Lower leg skin (tissue), 4 donors: Measurements from ENCODE around the gene SPON2. TPM values are rescaled to one million over a fixed set of nuclear protein-coding genes. Genes with fewer than 3 reads are reported as not detected.

Experiments used
- DNase-seq, 2 donors: peaks; one replicate each; pipeline ENCODE4 v3.0.0-alpha.2; 2019; ENCODE audit warnings: low spot score in 2 of 2
- H3K4me3 ChIP-seq: fragments of 200-600 bp; sonication (generic); 2 replicates; pipeline ENCODE4 v1.5.1; 2017; ENCODE audit warnings: mild to moderate bottlenecking, low read depth; ENCODE audit not compliant: poor library complexity, severe bottlenecking
- CTCF ChIP-seq, 3 donors: fragments of 450-650 bp; IDR thresholded peaks; one replicate each; pipeline ENCODE4 v1.5.1; 2016; ENCODE audit warnings: antibody characterized with exemption in 3 of 3, mild to moderate bottlenecking in 3 of 3, moderate library complexity in 2 of 3
- POLR2A ChIP-seq, 2 donors: fragments of 450-650 bp; IDR thresholded peaks; one replicate each; pipeline ENCODE4 v1.6.1; 2016 to 2017; ENCODE audit warnings: antibody characterized with exemption in 2 of 2, mild to moderate bottlenecking in 1 of 2, moderate library complexity in 1 of 2
- WGBS, 2 donors: methylation state at CpG; one replicate each; pipeline ENCODE4 v1.1.5; 2018; 5-methylcytosine and 5-hydroxymethylcytosine counted together
- intact Hi-C: fragments of 100-400 bp; cut with DNase I; formaldehyde crosslinking; loops from one replicate; pipeline ENCODE4 v1.15.0; 2023; ENCODE audit warnings: low total_unique reads
- total RNA-seq, 4 donors: library from RNA; depleted of rRNA; stranded (reverse); fragments of >200 nt; gene quantifications; one replicate each; pipeline ENCODE4 v1.1.0, GENCODE V29; 2016

The SPON2 gene
- total RNA-seq, 4 donors from 2014 or later, result 19.1 to 39.8 (median 32.8) TPM

GRCh38 chr4:1193206-1194009, 21.0 kb upstream of the SPON2 start:
- intact Hi-C loops, result no loop called here
- peak in 1 of 2 donors; percentile 85 for DNase-seq
- TF ChIP-seq CTCF (IDR thresholded peaks at IDR 0.05) (no peak), POLR2A (IDR thresholded peaks at IDR 0.05) (no peak)

GRCh38 chr4:1192493-1193205, 20.3 kb upstream of the SPON2 start:
- TF ChIP-seq POLR2A (IDR thresholded peaks at IDR 0.05), result no peak
- no peak for TF ChIP-seq CTCF (IDR thresholded peaks at IDR 0.05)
- H3K4me3 ChIP-seq, result no peak overlapping the region
- 30 to 46% methylated on average over 11 to 13 of the region's 13 CpGs for WGBS, 2 donors
- DNase-seq, result peak in 1 of 2 donors; percentile 86
- intact Hi-C loops, result no loop called here

More at GRCh38 chr4:1193206-1194009, 21.0 kb upstream of the SPON2 start:
- H3K4me3 ChIP-seq, result no peak overlapping the region
- 55 to 57% methylated on average over 18 to 26 of the region's 28 CpGs for WGBS, 2 donors

GRCh38 chr4:1192091-1192492, 19.7 kb upstream of the SPON2 start:
- WGBS, 2 donors, result 19 to 21% methylated on average over 4 of the region's 4 CpGs
- intact Hi-C loops, result no loop called here
- H3K4me3 ChIP-seq, result no peak overlapping the region
- no peak for TF ChIP-seq POLR2A (IDR thresholded peaks at IDR 0.05)
- no peak for TF ChIP-seq CTCF (IDR thresholded peaks at IDR 0.05)
- DNase-seq, result peak; percentile 89 to 96

DNA sequence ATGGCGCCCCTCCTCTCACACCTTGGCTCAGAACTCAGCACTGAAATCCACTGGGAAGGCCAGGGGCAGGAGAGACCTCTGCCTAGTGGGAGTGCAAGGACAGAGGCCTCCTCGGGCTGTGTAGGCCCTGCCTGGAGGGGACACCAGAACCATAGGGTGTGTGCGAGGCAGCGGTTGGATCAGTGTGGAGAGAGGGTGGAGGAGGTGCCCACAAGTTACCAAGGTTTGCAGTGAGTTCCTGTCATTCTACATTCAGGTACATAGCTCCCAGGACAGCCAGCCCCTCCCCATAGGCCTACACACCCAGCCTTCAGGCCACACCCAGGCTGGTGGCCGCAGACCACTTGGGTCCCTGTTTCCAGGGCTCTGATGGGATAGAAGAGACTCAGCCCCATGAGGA, 19.2 kb upstream of the SPON2 start:
- DNase-seq, result peak in 1 of 2 donors; percentile 85
- WGBS, 2 donors, result 43 to 71% methylated on average over 5 of the region's 5 CpGs
- intact Hi-C loops, result no loop called here
- TF ChIP-seq CTCF (IDR thresholded peaks at IDR 0.05) (no peak), POLR2A (IDR thresholded peaks at IDR 0.05) (no peak)
- H3K4me3 ChIP-seq, result no peak overlapping the region

DNA sequence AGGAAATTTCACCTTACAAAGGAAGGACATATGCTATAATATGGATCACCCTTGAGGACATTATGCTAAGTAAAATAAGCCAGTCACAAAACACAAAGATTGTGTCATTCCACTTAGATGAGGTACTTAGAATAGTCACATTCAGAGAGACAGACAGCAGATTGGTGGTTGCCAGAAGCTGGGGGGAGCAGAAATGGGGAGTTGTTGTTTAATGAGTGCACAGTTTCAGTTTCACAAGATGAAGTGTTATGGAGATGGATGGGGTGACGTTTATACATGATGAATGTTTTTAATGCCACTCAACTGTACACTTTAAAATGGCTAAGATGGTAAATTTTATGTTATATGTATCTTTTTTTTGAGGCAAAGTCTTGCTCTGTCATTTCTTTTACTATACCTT, 14.8 kb upstream of the SPON2 start:
- no peak overlapping the region for H3K4me3 ChIP-seq
- 42 to 55% methylated on average over 1 of the region's 1 CpG for WGBS, 2 donors
- intact Hi-C loops, result no loop called here
- TF ChIP-seq POLR2A (IDR thresholded peaks at IDR 0.05) (no peak), CTCF (IDR thresholded peaks at IDR 0.05) (no peak)
- DNase-seq, result no peak
